ENCODE results near the gene IL16.

DNA sequence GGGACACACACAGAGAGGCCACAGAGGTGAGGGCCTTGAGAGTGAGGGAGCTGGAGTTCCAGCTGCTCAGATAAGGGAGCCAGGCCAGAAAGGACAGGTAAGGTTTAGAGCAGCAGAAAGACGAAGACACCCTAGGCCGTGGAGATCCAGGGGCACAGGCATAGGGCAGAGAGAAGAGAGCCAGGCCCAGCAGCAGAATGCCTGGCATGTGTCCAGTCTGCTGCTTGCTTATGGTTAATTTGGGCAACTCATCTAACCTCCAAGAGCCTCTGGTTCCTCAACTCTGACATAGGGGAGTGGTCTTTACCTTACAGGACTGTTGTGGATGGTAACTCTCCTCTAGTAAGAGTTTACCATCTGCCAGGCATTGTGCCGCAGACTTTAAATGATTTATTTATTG, 91.4 kb downstream of the IL16 start:
- no peak for TF ChIP-seq EZH2 (IDR thresholded peaks at IDR 0.05; ENCODE audit: borderline replicate concordance, low read depth, low read length, severe bottlenecking)
- TF ChIP-seq, protein P1, sequence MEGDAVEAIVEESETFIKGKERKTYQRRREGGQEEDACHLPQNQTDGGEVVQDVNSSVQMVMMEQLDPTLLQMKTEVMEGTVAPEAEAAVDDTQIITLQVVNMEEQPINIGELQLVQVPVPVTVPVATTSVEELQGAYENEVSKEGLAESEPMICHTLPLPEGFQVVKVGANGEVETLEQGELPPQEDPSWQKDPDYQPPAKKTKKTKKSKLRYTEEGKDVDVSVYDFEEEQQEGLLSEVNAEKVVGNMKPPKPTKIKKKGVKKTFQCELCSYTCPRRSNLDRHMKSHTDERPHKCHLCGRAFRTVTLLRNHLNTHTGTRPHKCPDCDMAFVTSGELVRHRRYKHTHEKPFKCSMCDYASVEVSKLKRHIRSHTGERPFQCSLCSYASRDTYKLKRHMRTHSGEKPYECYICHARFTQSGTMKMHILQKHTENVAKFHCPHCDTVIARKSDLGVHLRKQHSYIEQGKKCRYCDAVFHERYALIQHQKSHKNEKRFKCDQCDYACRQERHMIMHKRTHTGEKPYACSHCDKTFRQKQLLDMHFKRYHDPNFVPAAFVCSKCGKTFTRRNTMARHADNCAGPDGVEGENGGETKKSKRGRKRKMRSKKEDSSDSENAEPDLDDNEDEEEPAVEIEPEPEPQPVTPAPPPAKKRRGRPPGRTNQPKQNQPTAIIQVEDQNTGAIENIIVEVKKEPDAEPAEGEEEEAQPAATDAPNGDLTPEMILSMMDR (IDR thresholded peaks at IDR 0.05; ENCODE audit: borderline replicate concordance, extremely low read depth, low read length, poor library complexity, severe bottlenecking): no peak

All from DND-41 (cell line).